Right lobe of liver (tissue), 4 donors: ENCODE measurements around the gene CCDC9.

Experiments used
- POLR2A ChIP-seq: fragments of 450-650 bp; IDR thresholded peaks from one replicate; pipeline ENCODE4 v1.6.1; 2017; ENCODE audit warnings: antibody characterized with exemption, mild to moderate bottlenecking
- TF ChIP-seq, protein P1 (sequence below), 4 donors: fragments of 200-600 bp in 3 of 4; fragments of 450-650 bp in 1 of 4; IDR thresholded peaks; one replicate each; pipeline versions ENCODE4 v1.5.1 to v1.8.0; 2016 to 2022; ENCODE audit warnings: antibody characterized with exemption in 4 of 4, mild to moderate bottlenecking in 2 of 4
- donor health status: DM: no; HTN: no; CAD: no.
- donor health status: DM: no; HTN: no; CAD: no.
- donor health status: DM: no; HTN: yes; CAD: no.

DNA sequence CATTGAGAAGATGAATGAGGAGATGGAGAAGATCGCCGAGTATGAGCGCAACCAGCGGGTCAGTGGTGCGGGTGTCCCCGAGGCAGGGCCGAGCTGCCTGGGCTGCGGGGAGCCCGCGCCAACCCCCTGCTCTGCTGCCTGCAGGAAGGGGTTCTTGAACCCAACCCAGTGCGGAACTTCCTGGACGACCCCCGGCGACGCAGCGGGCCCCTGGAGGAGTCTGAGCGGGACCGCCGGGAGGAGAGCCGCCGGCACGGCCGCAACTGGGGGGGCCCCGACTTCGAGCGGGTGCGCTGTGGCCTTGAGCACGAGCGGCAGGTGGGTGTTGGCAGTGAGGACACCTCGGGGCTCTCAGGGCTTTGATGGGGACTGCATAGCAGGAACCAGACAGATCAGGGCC lies 8.3 kb downstream of the CCDC9 start:
- TF ChIP-seq, protein P1, sequence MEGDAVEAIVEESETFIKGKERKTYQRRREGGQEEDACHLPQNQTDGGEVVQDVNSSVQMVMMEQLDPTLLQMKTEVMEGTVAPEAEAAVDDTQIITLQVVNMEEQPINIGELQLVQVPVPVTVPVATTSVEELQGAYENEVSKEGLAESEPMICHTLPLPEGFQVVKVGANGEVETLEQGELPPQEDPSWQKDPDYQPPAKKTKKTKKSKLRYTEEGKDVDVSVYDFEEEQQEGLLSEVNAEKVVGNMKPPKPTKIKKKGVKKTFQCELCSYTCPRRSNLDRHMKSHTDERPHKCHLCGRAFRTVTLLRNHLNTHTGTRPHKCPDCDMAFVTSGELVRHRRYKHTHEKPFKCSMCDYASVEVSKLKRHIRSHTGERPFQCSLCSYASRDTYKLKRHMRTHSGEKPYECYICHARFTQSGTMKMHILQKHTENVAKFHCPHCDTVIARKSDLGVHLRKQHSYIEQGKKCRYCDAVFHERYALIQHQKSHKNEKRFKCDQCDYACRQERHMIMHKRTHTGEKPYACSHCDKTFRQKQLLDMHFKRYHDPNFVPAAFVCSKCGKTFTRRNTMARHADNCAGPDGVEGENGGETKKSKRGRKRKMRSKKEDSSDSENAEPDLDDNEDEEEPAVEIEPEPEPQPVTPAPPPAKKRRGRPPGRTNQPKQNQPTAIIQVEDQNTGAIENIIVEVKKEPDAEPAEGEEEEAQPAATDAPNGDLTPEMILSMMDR (IDR thresholded peaks at IDR 0.05) = no peak
- TF ChIP-seq POLR2A = no peak
